Fibroblast of lung (primary cell): ENCODE data around the gene FAM47E. TPM values are rescaled to one million over a fixed set of nuclear protein-coding genes. Genes with fewer than 3 reads are reported as not detected.
"Not testable (repeated sequence)": the region's sequence is repeated elsewhere in the genome, so short reads cannot be mapped to it uniquely, and the experiment has no call there.

ENCODE experiments used
- DNase-seq, 2 donors: peaks; one replicate each; pipeline versions ENCODE4 v3.0.0 to v3.0.0-alpha.2; 2010; ENCODE audit warnings: low read depth in 2 of 2
- H2AFZ ChIP-seq: 2 replicates; pipeline ENCODE4 v1.5.1; 2012; ENCODE audit warnings: low read length, control low read depth, inconsistent platforms
- H3K27ac ChIP-seq: 2 replicates; pipeline ENCODE4 v1.5.1; 2011; ENCODE audit warnings: low read length, control low read depth; ENCODE audit not compliant: insufficient read depth
- H3K27me3 ChIP-seq: 2 replicates; pipeline ENCODE4 v1.5.1; 2011; ENCODE audit warnings: mild to moderate bottlenecking, low read length; ENCODE audit not compliant: control insufficient read depth, insufficient read depth
- H3K36me3 ChIP-seq: 2 replicates; pipeline ENCODE4 v1.5.1; 2011; ENCODE audit warnings: low read length; ENCODE audit not compliant: control insufficient read depth, insufficient read depth
- H3K4me1 ChIP-seq: 2 replicates; pipeline ENCODE4 v1.5.1; 2011; ENCODE audit warnings: low read length; ENCODE audit not compliant: control insufficient read depth, insufficient read depth; ENCODE audit errors: extremely low read depth
- H3K4me2 ChIP-seq: 2 replicates; pipeline ENCODE4 v1.5.1; 2011; ENCODE audit warnings: low read length, control low read depth; ENCODE audit not compliant: insufficient read depth; ENCODE audit errors: extremely low read depth
- H3K4me3 ChIP-seq, 4 experiments: fragments of 200-600 bp in 1 of 4; sonication (generic) in 1 of 4; replicated peaks in 1 of 4; 2 replicates each; pipeline ENCODE4 v1.5.1; 2011 to 2016; ENCODE audit warnings: low read length in 4 of 4, low read depth in 3 of 4, mild to moderate bottlenecking in 3 of 4, control low read depth in 2 of 4, inconsistent platforms in 1 of 4, mixed read lengths in 1 of 4; ENCODE audit not compliant: insufficient read depth in 1 of 4; ENCODE audit errors: control extremely low read depth in 1 of 4
- H3K79me2 ChIP-seq: 2 replicates; pipeline ENCODE4 v1.5.1; 2012; ENCODE audit warnings: mild to moderate bottlenecking, low read length, inconsistent platforms; ENCODE audit not compliant: control insufficient read depth, insufficient read depth
- H3K9ac ChIP-seq: 2 replicates; pipeline ENCODE4 v1.5.1; 2011; ENCODE audit warnings: mild to moderate bottlenecking, low read length, control low read depth; ENCODE audit not compliant: insufficient read depth
- H3K9me3 ChIP-seq: 2 replicates; pipeline ENCODE4 v1.5.1; 2012; ENCODE audit warnings: low read depth, low read length; ENCODE audit not compliant: control insufficient read depth, insufficient read depth
- H4K20me1 ChIP-seq: 2 replicates; pipeline ENCODE4 v1.5.1; 2011; ENCODE audit warnings: low read length; ENCODE audit not compliant: control insufficient read depth, insufficient read depth; ENCODE audit errors: extremely low read depth
- EZH2 ChIP-seq: IDR thresholded peaks from 2 replicates; pipeline ENCODE4 v1.5.1; 2012; ENCODE audit warnings: low read length, control low read depth, mild to moderate bottlenecking; ENCODE audit errors: missing control alignments
- polyA plus RNA-seq, 2 donors: library from polyadenylated mRNA; depleted of rRNA in 1 of 2; stranded (reverse) in 1 of 2; unstranded in 1 of 2; fragments of >200 nt; gene quantifications; 2 replicates each; pipeline ENCODE4 v1.2.1, GENCODE V29; 2011 to 2012; ENCODE audit warnings: missing spikeins in 1 of 2
- total RNA-seq: library from RNA; depleted of rRNA; stranded (reverse); fragments of >200 nt; gene quantifications from 2 replicates; pipeline ENCODE4 v1.2.1, GENCODE V29; 2014
- TF ChIP-seq, protein P1 (sequence below), 2 donors: IDR thresholded peaks in 1 of 2; conservative IDR thresholded peaks in 1 of 2; 1 replicate in 1 of 2; 2 replicates in 1 of 2; pipeline ENCODE4 v1.5.1; 2011 to 2012; ENCODE audit warnings: low read length in 2 of 2, control low read depth in 1 of 2, inconsistent platforms in 1 of 2, low read depth in 1 of 2, mild to moderate bottlenecking in 1 of 2

The FAM47E gene
- total and polyA plus RNA-seq, 2 donors (not counting 1 experiment from before 2014, with no cell fraction given), result 0.12 to 0.99 TPM

DNA sequence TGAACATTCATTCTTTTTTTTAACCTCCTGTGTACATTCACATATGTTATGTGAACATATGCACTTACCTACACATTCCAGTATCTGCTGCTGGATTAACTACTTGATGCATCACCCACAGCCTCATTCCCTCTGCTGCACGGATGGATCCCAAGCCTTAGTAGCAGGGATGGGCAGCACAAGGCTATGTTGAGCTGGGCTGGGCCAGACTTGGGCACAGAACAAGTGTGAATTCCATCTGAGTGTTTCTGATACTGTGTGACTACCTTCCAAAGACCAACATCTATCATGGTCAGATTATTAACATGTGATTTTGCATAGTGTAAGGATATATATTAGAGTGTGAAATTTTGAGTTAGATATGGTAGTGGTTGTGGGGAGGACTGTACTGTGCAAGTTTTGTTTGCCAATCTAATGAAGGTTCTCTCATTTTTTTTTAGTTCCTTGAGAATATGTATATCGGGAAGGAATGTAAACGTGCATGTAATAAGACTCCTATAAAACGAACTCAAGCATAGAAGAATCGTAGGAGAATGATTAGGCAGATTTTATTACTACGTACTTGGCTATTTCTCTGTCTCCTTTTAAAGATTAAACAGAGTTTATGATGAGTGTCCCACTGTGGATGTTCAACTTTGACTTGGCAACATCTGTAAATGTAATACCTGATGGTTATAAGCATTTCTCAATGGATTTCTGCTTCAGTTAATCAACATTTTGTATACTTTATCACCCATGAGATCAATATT lies 31.6 kb downstream of the FAM47E start:
- Histone ChIP-seq H3K9ac (no peak overlapping the region), H3K79me2 (no peaks in the 10 kb centered on the region), H3K4me3 (no peak overlapping the region), H3K4me1 (no peaks in the 10 kb centered on the region), H3K27ac (no peak overlapping the region), H3K4me2 (no peak overlapping the region), H3K27me3 (no peaks in the 10 kb centered on the region), H3K9me3 (no peaks in the 10 kb centered on the region), H3K36me3 (no peaks in the 10 kb centered on the region), H2AFZ (no peak overlapping the region), H4K20me1 (no peaks in the 10 kb centered on the region)
- TF ChIP-seq EZH2, result no peak
- TF ChIP-seq, protein P1, sequence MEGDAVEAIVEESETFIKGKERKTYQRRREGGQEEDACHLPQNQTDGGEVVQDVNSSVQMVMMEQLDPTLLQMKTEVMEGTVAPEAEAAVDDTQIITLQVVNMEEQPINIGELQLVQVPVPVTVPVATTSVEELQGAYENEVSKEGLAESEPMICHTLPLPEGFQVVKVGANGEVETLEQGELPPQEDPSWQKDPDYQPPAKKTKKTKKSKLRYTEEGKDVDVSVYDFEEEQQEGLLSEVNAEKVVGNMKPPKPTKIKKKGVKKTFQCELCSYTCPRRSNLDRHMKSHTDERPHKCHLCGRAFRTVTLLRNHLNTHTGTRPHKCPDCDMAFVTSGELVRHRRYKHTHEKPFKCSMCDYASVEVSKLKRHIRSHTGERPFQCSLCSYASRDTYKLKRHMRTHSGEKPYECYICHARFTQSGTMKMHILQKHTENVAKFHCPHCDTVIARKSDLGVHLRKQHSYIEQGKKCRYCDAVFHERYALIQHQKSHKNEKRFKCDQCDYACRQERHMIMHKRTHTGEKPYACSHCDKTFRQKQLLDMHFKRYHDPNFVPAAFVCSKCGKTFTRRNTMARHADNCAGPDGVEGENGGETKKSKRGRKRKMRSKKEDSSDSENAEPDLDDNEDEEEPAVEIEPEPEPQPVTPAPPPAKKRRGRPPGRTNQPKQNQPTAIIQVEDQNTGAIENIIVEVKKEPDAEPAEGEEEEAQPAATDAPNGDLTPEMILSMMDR (conservative IDR thresholded peaks at IDR 0.05 in 1 of 2, IDR thresholded peaks at IDR 0.05 in 1 of 2; ENCODE audit: low read depth in 1 of 2, low read length in 2 of 2), result no peak
- no peak for DNase-seq

DNA sequence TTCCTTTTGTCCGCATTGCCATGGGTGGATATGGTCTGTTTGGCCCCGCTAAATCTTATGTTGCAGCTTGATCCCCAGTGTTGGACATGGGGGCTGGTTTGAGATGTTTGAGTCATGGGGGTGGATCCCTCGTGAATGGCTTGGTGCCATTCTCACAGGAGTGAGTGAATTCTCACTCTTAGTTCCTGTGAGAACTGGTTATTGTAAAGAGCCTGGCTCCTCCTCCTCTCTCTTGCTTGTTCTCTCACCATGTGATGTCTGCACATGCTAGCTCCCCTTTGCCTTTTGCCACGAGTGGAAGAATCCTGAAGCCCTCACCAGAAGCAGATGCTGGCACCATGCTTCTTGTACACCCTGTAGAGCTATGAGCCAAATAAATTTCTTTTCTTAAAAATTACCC lies 32.4 kb downstream of the FAM47E start:
- Histone ChIP-seq H3K4me2 (no peak overlapping the region), H3K9me3 (no peaks in the 10 kb centered on the region), H3K27me3 (no peaks in the 10 kb centered on the region), H3K4me3 (no peak overlapping the region), H3K9ac (no peak overlapping the region), H4K20me1 (no peaks in the 10 kb centered on the region), H3K27ac (no peak overlapping the region), H2AFZ (no peak overlapping the region), H3K36me3 (no peaks in the 10 kb centered on the region), H3K4me1 (no peaks in the 10 kb centered on the region), H3K79me2 (no peaks in the 10 kb centered on the region)
- DNase-seq, result no peak
- TF ChIP-seq, protein P1 (conservative IDR thresholded peaks at IDR 0.05 in 1 of 2, IDR thresholded peaks at IDR 0.05 in 1 of 2; ENCODE audit: low read depth in 1 of 2, low read length in 2 of 2), result no peak
- TF ChIP-seq EZH2, result no peak

DNA sequence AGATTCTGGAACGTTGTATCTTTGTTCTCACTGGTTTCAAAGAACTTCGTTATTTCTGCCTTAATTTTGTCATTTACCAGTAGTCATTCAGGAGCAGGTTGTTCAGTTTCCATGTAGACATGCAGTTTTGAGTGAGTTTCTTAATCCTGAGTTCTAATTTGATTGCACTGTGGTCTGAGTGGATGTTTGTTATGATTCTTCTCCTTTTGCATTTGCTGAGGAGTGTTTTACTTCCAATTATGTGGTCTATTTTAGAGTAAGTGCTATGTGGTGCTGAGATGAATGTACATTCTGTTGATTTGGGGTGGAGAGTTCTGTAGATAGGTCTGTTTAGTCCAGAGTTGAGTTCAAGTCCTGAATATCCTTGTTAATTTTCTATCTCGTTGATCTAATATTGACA lies 36.3 kb downstream of the FAM47E start:
- H3K9me3 ChIP-seq, result not testable (repeated sequence)

More for the DNA sequence above, 36.3 kb downstream of the FAM47E start:
- H3K4me1 ChIP-seq, H3K9ac ChIP-seq, H3K4me3 ChIP-seq, H3K27ac ChIP-seq, H3K36me3 ChIP-seq, H3K79me2 ChIP-seq, H2AFZ ChIP-seq, DNase-seq, H3K4me2 ChIP-seq, H4K20me1 ChIP-seq: not testable (repeated sequence)
- H3K27me3 ChIP-seq, result peaks cover 11% of the 10 kb centered on the region
